Measurements from ENCODE around the gene NUDT21.

DNA sequence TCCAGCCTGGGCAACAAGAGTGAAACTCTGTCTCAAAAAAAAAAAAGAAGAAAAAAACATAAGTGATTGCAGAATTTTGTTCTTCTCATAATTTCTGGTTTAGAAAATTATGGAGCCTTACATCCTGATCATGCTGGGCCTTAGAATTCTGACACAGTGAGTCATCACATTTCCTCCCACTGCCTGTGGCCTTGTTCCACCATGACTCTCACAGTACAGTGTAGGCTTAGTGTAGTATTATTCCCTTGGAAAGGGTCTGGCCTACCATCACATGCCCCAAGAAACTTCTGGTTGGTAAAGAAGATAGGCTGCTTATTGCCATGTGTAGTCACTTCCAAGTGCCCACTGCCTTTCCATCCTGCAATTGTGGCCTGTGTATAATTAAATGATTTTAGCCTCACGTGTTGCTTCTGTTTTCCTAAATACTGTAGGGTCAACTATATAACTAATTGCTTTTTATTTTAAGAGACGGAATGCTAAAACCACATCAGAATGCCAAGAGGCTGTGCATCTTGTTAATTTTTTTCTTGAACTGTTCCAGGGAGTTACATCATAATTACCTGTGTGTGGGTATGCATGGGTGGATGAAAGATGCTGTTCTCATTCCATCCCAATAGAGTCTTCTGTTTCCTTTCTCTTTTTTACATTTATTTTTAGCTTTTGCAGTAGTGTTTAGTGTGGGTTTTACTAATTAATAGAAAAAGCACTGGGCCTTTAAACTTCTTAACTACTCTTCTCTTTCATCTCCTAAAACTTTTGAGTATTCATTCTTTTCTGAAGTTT is 26.2 kb upstream of the NUDT21 start:
- TF ChIP-seq FOXK2 (IDR thresholded peaks at IDR 0.05) = no peak
- no peak for TF ChIP-seq FOXA1 (IDR thresholded peaks at IDR 0.05)
- no peak for TF ChIP-seq SP1 (IDR thresholded peaks at IDR 0.05)
- no peak for TF ChIP-seq HDGF (IDR thresholded peaks at IDR 0.05; ENCODE audit: borderline replicate concordance)
- TF ChIP-seq TARDBP (IDR thresholded peaks at IDR 0.05) = no peak
- TF ChIP-seq CTBP1 (IDR thresholded peaks at IDR 0.05; ENCODE audit: borderline replicate concordance) = no peak
- no peak for TF ChIP-seq FOXM1 (IDR thresholded peaks at IDR 0.05; ENCODE audit: borderline replicate concordance)
- no peak for TF ChIP-seq BHLHE40 (IDR thresholded peaks at IDR 0.05; ENCODE audit: borderline replicate concordance)
- TF ChIP-seq SUZ12 (IDR thresholded peaks at IDR 0.05) = no peak

Measured in HEK293T (cell line).